ENCODE data around the gene NCAN. TPM values are rescaled to one million over a fixed set of nuclear protein-coding genes. Genes with fewer than 3 reads are reported as not detected.

Gene NCAN
- total RNA-seq, 1 experiment from 2014 or later, result 0.15 TPM

DNA sequence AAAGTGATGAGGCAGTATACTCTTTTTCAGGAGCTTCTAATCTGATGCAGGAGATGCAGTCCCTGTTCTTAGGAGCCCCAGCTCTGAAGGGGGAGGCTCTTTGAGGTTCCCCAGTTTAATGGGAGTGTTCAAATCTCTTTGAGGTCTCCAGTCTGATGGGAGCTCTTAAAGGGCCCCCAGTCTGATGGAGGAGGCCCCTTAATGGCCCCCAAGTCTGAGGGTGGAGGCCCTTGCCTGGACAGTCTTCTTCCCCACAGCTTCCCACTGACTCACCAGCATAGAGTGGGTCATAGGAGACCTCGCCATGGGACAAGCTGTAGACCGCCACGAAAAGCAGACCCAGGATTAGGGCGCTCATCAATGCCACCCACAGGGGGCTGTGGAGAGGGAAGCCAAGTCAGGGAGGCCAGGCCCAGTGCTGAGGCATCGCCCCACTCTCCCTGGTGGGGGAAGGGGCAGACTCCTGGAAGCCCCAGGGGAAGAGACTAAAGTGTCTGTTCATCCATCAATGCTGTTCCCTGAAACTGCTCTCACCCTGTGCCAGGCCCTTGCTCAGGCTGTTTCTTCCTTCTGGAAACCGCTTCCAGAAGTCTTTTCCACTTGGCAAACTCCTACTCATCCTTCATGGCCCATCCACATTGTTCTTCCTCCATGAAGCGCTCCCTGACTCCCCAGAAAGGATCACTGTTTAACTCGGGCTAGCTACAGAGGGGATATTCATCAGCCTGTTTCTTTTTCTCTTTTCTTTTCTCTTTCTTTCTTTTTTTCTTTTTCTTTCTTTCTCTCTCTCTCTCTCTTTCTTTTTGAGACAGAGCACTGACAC, 59.2 kb downstream of the NCAN start:
- TF ChIP-seq, protein P1, sequence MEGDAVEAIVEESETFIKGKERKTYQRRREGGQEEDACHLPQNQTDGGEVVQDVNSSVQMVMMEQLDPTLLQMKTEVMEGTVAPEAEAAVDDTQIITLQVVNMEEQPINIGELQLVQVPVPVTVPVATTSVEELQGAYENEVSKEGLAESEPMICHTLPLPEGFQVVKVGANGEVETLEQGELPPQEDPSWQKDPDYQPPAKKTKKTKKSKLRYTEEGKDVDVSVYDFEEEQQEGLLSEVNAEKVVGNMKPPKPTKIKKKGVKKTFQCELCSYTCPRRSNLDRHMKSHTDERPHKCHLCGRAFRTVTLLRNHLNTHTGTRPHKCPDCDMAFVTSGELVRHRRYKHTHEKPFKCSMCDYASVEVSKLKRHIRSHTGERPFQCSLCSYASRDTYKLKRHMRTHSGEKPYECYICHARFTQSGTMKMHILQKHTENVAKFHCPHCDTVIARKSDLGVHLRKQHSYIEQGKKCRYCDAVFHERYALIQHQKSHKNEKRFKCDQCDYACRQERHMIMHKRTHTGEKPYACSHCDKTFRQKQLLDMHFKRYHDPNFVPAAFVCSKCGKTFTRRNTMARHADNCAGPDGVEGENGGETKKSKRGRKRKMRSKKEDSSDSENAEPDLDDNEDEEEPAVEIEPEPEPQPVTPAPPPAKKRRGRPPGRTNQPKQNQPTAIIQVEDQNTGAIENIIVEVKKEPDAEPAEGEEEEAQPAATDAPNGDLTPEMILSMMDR (conservative IDR thresholded peaks at IDR 0.05; ENCODE audit: low read depth, low read length), result no peak
- TF ChIP-seq EZH2 (IDR thresholded peaks at IDR 0.05; ENCODE audit: low read length, unreplicated experiment), result no peak
- TF ChIP-seq EZH2phosphoT487 (IDR thresholded peaks at IDR 0.05; ENCODE audit: borderline replicate concordance, low read length), result no peak
- Histone ChIP-seq H3K4me3 (ENCODE audit: low read length) (no peak overlapping the region), H3K79me2 (ENCODE audit: low read length) (no peaks in the 10 kb centered on the region), H3K36me3 (ENCODE audit: low read depth, low read length) (no peaks in the 10 kb centered on the region), H2AFZ (ENCODE audit: low read length) (no peak overlapping the region), H3K9me3 (ENCODE audit: low read length) (no peaks in the 10 kb centered on the region), H4K20me1 (ENCODE audit: low read length) (no peaks in the 10 kb centered on the region), H3K4me1 (ENCODE audit: insufficient read depth, low read length) (no peaks in the 10 kb centered on the region), H3K27ac (ENCODE audit: low read length) (no peak overlapping the region), H3K9ac (ENCODE audit: low read length) (no peak overlapping the region), H3K27me3 (ENCODE audit: low read length) (no peaks in the 10 kb centered on the region), H3K4me2 (ENCODE audit: low read length) (no peak overlapping the region), H3K9me2 (replicated peaks; ENCODE audit: low read length) (no peaks in the 10 kb centered on the region), H3F3A (ENCODE audit: low read length, unreplicated experiment) (no peaks in the 10 kb centered on the region)
- POLR2A ChIA-PET (ENCODE audit: unreplicated experiment), result no interaction called here
- BruUV-seq (replicated peaks), result no TSS peak
- intact Hi-C loops (cut with micrococcal nuclease), result no loop called here
- ATAC-seq (no peak), DNase-seq (no peak)
- CTCF ChIA-PET, result no interaction called here

DNA sequence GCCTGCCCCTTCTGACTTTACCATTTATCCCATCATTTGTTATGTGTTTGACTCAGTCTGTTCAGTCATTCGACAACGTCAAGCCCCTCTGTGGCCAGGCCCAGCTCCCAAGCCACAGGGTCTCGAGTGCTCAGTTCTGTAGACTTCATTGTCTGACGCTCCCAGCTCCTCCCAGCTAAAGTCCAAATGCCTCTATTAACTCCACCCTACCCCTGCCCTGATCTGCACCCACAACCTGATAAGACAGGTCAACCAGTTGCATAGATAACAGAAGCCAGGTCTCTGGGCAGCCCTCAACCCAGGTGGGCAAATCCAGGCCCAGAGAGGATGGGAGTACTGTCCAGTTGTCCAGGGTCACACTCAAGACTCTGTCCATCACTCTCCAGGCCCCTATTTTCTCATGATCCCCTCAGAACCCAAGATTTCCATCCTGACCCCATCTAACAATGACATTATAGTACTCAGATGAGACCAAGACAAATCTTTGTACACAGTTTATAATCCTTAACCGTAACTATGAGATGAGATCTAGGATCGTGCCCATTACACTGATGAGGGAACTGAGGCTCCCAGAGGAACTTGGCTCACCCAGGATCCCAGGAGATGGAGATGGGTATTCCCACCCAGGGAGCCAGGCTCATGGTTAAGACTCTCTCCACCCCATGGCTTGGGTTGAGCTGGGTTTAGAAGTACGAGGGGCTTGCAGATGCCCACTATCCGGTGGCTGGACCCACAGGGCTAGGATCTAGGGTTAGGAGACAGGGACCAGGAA, 60.3 kb downstream of the NCAN start:
- Histone ChIP-seq H3K27me3 (ENCODE audit: low read length) (no peaks in the 10 kb centered on the region), H3K4me2 (ENCODE audit: low read length) (no peak overlapping the region), H3K9ac (ENCODE audit: low read length) (no peak overlapping the region), H3K4me3 (ENCODE audit: low read length) (no peak overlapping the region), H4K20me1 (ENCODE audit: low read length) (no peaks in the 10 kb centered on the region), H3K36me3 (ENCODE audit: low read depth, low read length) (peaks cover 5% of the 10 kb centered on the region; the same call in 1 of the 2 replicates), H3K4me1 (ENCODE audit: insufficient read depth, low read length) (no peaks in the 10 kb centered on the region), H3F3A (ENCODE audit: low read length, unreplicated experiment) (no peaks in the 10 kb centered on the region), H3K27ac (ENCODE audit: low read length) (no peak overlapping the region), H3K9me3 (ENCODE audit: low read length) (no peaks in the 10 kb centered on the region), H3K79me2 (ENCODE audit: low read length) (no peaks in the 10 kb centered on the region), H3K9me2 (replicated peaks; ENCODE audit: low read length) (no peaks in the 10 kb centered on the region), H2AFZ (ENCODE audit: low read length) (no peak overlapping the region)
- POLR2A ChIA-PET (ENCODE audit: unreplicated experiment), result no interaction called here
- CTCF ChIA-PET, result no interaction called here
- no peak for DNase-seq
- no peak for TF ChIP-seq EZH2phosphoT487 (IDR thresholded peaks at IDR 0.05; ENCODE audit: borderline replicate concordance, low read length)
- TF ChIP-seq EZH2 (IDR thresholded peaks at IDR 0.05; ENCODE audit: low read length, unreplicated experiment), result no peak
- TF ChIP-seq, protein P1 (conservative IDR thresholded peaks at IDR 0.05; ENCODE audit: low read depth, low read length), result no peak
- no peak for ATAC-seq
- intact Hi-C loops (cut with micrococcal nuclease), result no loop called here
- BruUV-seq (replicated peaks), result no TSS peak

- no peaks in the 10 kb centered on the region for H3K9me2 ChIP-seq (replicated peaks; ENCODE audit: low read length)
- ChIA-PET POLR2A (ENCODE audit: unreplicated experiment) (no interaction called here), CTCF (no interaction called here)
- no peaks in the 10 kb centered on the region for H3K4me1 ChIP-seq (ENCODE audit: insufficient read depth, low read length)
- H3K36me3 ChIP-seq (ENCODE audit: low read depth, low read length), result peaks cover 6% of the 10 kb centered on the region; the same call in 1 of the 2 replicates
- H2AFZ ChIP-seq (ENCODE audit: low read length), result no peak overlapping the region
- no peak overlapping the region for H3K4me2 ChIP-seq (ENCODE audit: low read length)
- DNase-seq (no peak), ATAC-seq (no peak)
- H3F3A ChIP-seq (ENCODE audit: low read length, unreplicated experiment), result no peaks in the 10 kb centered on the region
- no peaks in the 10 kb centered on the region for H3K79me2 ChIP-seq (ENCODE audit: low read length)
- BruUV-seq (replicated peaks), result no TSS peak
- TF ChIP-seq, protein P1 (conservative IDR thresholded peaks at IDR 0.05; ENCODE audit: low read depth, low read length), result no peak
- TF ChIP-seq EZH2 (IDR thresholded peaks at IDR 0.05; ENCODE audit: low read length, unreplicated experiment), result no peak
- TF ChIP-seq EZH2phosphoT487 (IDR thresholded peaks at IDR 0.05; ENCODE audit: borderline replicate concordance, low read length), result no peak
- no peak overlapping the region for H3K4me3 ChIP-seq (ENCODE audit: low read length)
- H4K20me1 ChIP-seq (ENCODE audit: low read length), result no peaks in the 10 kb centered on the region
- intact Hi-C loops (cut with micrococcal nuclease), result no loop called here
- H3K27ac ChIP-seq (ENCODE audit: low read length), result no peak overlapping the region
- no peaks in the 10 kb centered on the region for H3K9me3 ChIP-seq (ENCODE audit: low read length)
- no peaks in the 10 kb centered on the region for H3K27me3 ChIP-seq (ENCODE audit: low read length)
- H3K9ac ChIP-seq (ENCODE audit: low read length), result no peak overlapping the region
Measured at GRCh38 chr19:19274146-19274545, 62.4 kb downstream of the NCAN start.

Measured in PC-3 (cell line).